H1 (cell line): ENCODE results near the gene VAT1. TPM values are rescaled to one million over a fixed set of nuclear protein-coding genes. Genes with fewer than 3 reads are reported as not detected.
"Not testable (repeated sequence)": the region's sequence is repeated elsewhere in the genome, so short reads cannot be mapped to it uniquely, and the experiment has no call there.

Source experiments
- CTCF ChIA-PET: fragments of 300-600 bp; sonication (Branson Sonifier 250); formaldehyde crosslinking; loops from one replicate; lab custom pipeline; 2021; ENCODE audit not compliant: partially characterized antibody; lab: Charles Lee
- POLR2A ChIA-PET: fragments of 300-600 bp; sonication (Branson Sonifier 250); formaldehyde crosslinking; loops from one replicate; lab custom pipeline; 2021; ENCODE audit warnings: inconsistent platforms; ENCODE audit not compliant: partially characterized antibody; lab: Charles Lee
- DNase-seq, 2 experiments: peaks; one replicate each; pipeline versions ENCODE4 v3.0.0 to v3.0.0-alpha.2; 2010 to 2022; ENCODE audit warnings: low spot score in 2 of 2, low read depth in 1 of 2, mixed read lengths in 1 of 2
- FAIRE-seq: peaks from 2 replicates; lab custom pipeline; 2011; peaks lifted over from hg19 to GRCh38; lab: Jason Lieb, UNC
- H2AFZ ChIP-seq: 2 replicates; pipeline ENCODE4 v1.8.1; 2012; ENCODE audit warnings: low read length, inconsistent platforms
- H2AK5ac ChIP-seq: 2 replicates; pipeline ENCODE4 v1.6.1; 2013; ENCODE audit warnings: low read depth, low read length
- H2BK120ac ChIP-seq: replicated peaks from 2 replicates; pipeline ENCODE3; 2013; ENCODE audit warnings: low read depth, low read length, inconsistent platforms
- H2BK12ac ChIP-seq: 2 replicates; pipeline ENCODE4 v1.6.1; 2013; ENCODE audit warnings: low read depth, low read length
- H2BK15ac ChIP-seq: 2 replicates; pipeline ENCODE4 v1.6.1; 2013; ENCODE audit warnings: low read length
- H2BK20ac ChIP-seq: 2 replicates; pipeline ENCODE4 v1.6.1; 2013; ENCODE audit warnings: low read length
- H2BK5ac ChIP-seq: 2 replicates; pipeline ENCODE4 v1.6.1; 2013; ENCODE audit warnings: low read depth, low read length
- H3K14ac ChIP-seq: 2 replicates; pipeline ENCODE4 v1.6.1; 2013; ENCODE audit warnings: inconsistent platforms; ENCODE audit not compliant: insufficient read length
- H3K18ac ChIP-seq: 2 replicates; pipeline ENCODE4 v1.6.1; 2013; ENCODE audit warnings: low read length; ENCODE audit errors: extremely low read depth
- H3K23ac ChIP-seq: 2 replicates; pipeline ENCODE4 v1.6.1; 2013; ENCODE audit warnings: inconsistent platforms; ENCODE audit not compliant: insufficient read length
- H3K23me2 ChIP-seq: 2 replicates; pipeline ENCODE4 v1.6.1; 2013; ENCODE audit warnings: low read depth, low read length
- H3K27ac ChIP-seq: 2 replicates; pipeline ENCODE4 v1.6.1; 2011; ENCODE audit warnings: low read depth, low read length, inconsistent platforms
- H3K27me3 ChIP-seq, 4 experiments: replicated peaks in 1 of 4; 1 replicate in 1 of 4; 2 replicates in 3 of 4; pipeline versions ENCODE4 v1.6.1 to v1.8.1; 2011 to 2013; ENCODE audit warnings: low read length in 3 of 4, mild to moderate bottlenecking in 3 of 4, inconsistent platforms in 2 of 4, mixed read lengths in 2 of 4, moderate library complexity in 1 of 4; ENCODE audit not compliant: control insufficient read depth in 3 of 4, insufficient read depth in 3 of 4; ENCODE audit errors: extremely low read depth in 1 of 4
- H3K36me3 ChIP-seq, 4 experiments: 2 replicates each; pipeline versions ENCODE4 v1.6.1 to v1.8.1; 2011 to 2013; ENCODE audit warnings: mild to moderate bottlenecking in 4 of 4, low read length in 3 of 4, moderate library complexity in 2 of 4, control low read depth in 1 of 4, inconsistent platforms in 1 of 4; ENCODE audit not compliant: insufficient read depth in 4 of 4, control insufficient read depth in 2 of 4
- H3K4ac ChIP-seq: replicated peaks from 2 replicates; pipeline ENCODE3; 2013; ENCODE audit warnings: low read length, low read depth, mixed read lengths, inconsistent platforms; ENCODE audit not compliant: insufficient read length
- H3K4me1 ChIP-seq, 4 experiments: replicated peaks in 1 of 4; 1 replicate in 1 of 4; 2 replicates in 3 of 4; pipeline versions ENCODE4 v1.6.1 to v1.8.1; 2011 to 2013; ENCODE audit warnings: low read length in 3 of 4, inconsistent platforms in 2 of 4, mixed read lengths in 1 of 4; ENCODE audit not compliant: insufficient read depth in 4 of 4, control insufficient read depth in 3 of 4
- H3K4me2 ChIP-seq, 2 experiments: 2 replicates each; pipeline versions ENCODE4 v1.6.1 to v1.8.1; 2011 to 2013; ENCODE audit warnings: low read depth in 2 of 2, low read length in 2 of 2, control low read depth in 1 of 2, inconsistent platforms in 1 of 2, mild to moderate bottlenecking in 1 of 2; ENCODE audit not compliant: insufficient read depth in 1 of 2
- H3K4me3 ChIP-seq, 4 experiments: fragments of 200-600, 300-600 bp in 1 of 4; sonication (generic), shearing (Covaris generic), sonication (Bioruptor Twin) in 1 of 4; 2 replicates each; pipeline versions ENCODE4 v1.5.1 to v1.8.1; 2011 to 2016; ENCODE audit warnings: low read length in 4 of 4, low read depth in 3 of 4, control low read depth in 2 of 4, inconsistent platforms in 2 of 4, mild to moderate bottlenecking in 2 of 4, mixed read lengths in 1 of 4, moderate library complexity in 1 of 4; ENCODE audit not compliant: insufficient read depth in 2 of 4; ENCODE audit errors: extremely low read depth in 1 of 4
- H3K56ac ChIP-seq: replicated peaks from 2 replicates; pipeline ENCODE3; 2013; ENCODE audit warnings: low read depth, mild to moderate bottlenecking, mixed read lengths, low read length, inconsistent platforms; ENCODE audit not compliant: insufficient read length
- H3K79me1 ChIP-seq: 2 replicates; pipeline ENCODE4 v1.6.1; 2013; ENCODE audit warnings: low read depth, low read length, control low read depth
- H3K79me2 ChIP-seq, 2 experiments: 2 replicates each; pipeline versions ENCODE4 v1.6.1 to v1.8.1; 2012 to 2013; ENCODE audit warnings: low read length in 2 of 2, mild to moderate bottlenecking in 2 of 2, inconsistent platforms in 1 of 2; ENCODE audit not compliant: insufficient read depth in 2 of 2, control insufficient read depth in 1 of 2
- H3K9ac ChIP-seq, 4 experiments: replicated peaks in 1 of 4; 1 replicate in 1 of 4; 2 replicates in 3 of 4; pipeline versions ENCODE4 v1.6.1 to v1.8.1; 2011 to 2013; ENCODE audit warnings: low read depth in 3 of 4, low read length in 3 of 4, control low read depth in 2 of 4, mild to moderate bottlenecking in 2 of 4, moderate library complexity in 2 of 4, inconsistent platforms in 1 of 4; ENCODE audit errors: extremely low read depth in 1 of 4
- H3K9me3 ChIP-seq, 2 experiments: 2 replicates each; pipeline versions ENCODE4 v1.6.1 to v1.8.1; 2012 to 2013; ENCODE audit warnings: mild to moderate bottlenecking in 2 of 2, moderate library complexity in 2 of 2, control low read depth in 1 of 2, inconsistent platforms in 1 of 2, low read depth in 1 of 2, low read length in 1 of 2, mixed read lengths in 1 of 2; ENCODE audit not compliant: insufficient read depth in 2 of 2
- H4K20me1 ChIP-seq, 2 experiments: replicated peaks in 1 of 2; 2 replicates each; pipeline versions ENCODE3 to v1.8.1; 2011 to 2013; ENCODE audit warnings: inconsistent platforms in 2 of 2, low read length in 2 of 2, mild to moderate bottlenecking in 1 of 2; ENCODE audit not compliant: insufficient read depth in 2 of 2, control insufficient read depth in 1 of 2
- H4K5ac ChIP-seq: 2 replicates; pipeline ENCODE4 v1.6.1; 2013; ENCODE audit warnings: low read length, low read depth, mixed read lengths, inconsistent platforms; ENCODE audit not compliant: insufficient read length
- H4K8ac ChIP-seq: 2 replicates; pipeline ENCODE4 v1.8.0; 2013; ENCODE audit warnings: mild to moderate bottlenecking, moderate library complexity, low read length, inconsistent platforms; ENCODE audit not compliant: insufficient read depth; ENCODE audit errors: extremely low read depth
- H4K91ac ChIP-seq: replicated peaks from 2 replicates; pipeline ENCODE3; 2013; ENCODE audit warnings: low read length, mixed read lengths, inconsistent platforms; ENCODE audit not compliant: insufficient read length
- WGBS, 2 experiments: shearing (Covaris generic) in 1 of 2; methylation state at CpG; one replicate each; pipeline versions ENCODE4 v1.1.6 to v1.1.7; 2013 to 2015; ENCODE audit warnings: low lambda C conversion rate in 2 of 2, mixed read lengths in 2 of 2, inconsistent platforms in 1 of 2, low coverage in 1 of 2, missing lambda C conversion rate in 1 of 2; ENCODE audit not compliant: insufficient replicate concordance in 2 of 2, insufficient coverage in 1 of 2, insufficient read length in 1 of 2; ENCODE audit errors: extremely low coverage in 1 of 2, missing lambda C conversion rate in 1 of 2; 5-methylcytosine and 5-hydroxymethylcytosine counted together
- polyA plus RNA-seq, 7 experiments: library from polyadenylated mRNA; depleted of rRNA in 3 of 7; stranded (reverse) in 5 of 7; unstranded in 2 of 7; fragments of >200 nt in 5 of 7; fragments of 200-250 nt in 2 of 7; gene quantifications; 1 replicate in 5 of 7; 2 replicates in 1 of 7; 4 replicates in 1 of 7; pipeline versions ENCODE4 v1.2.1 to v1.2.3, GENCODE V29; 2011 to 2013; ENCODE audit warnings: missing spikeins in 2 of 7, mixed read lengths in 2 of 7
- total RNA-seq: library from RNA; stranded (reverse); fragmentation: NEBNext Ultra II Directional; extraction: Animal tissue kit (Norgen Biotek cat#: 25700); gene quantifications from 2 replicates; pipeline ENCODE4 v1.2.1, GENCODE V29; 2021

Gene VAT1
- total and polyA plus RNA-seq, 2 of the 8 experiments (the other 6 are each of a cell fraction or from before 2014, with no cell fraction given), result 200 to 295 TPM

DNA sequence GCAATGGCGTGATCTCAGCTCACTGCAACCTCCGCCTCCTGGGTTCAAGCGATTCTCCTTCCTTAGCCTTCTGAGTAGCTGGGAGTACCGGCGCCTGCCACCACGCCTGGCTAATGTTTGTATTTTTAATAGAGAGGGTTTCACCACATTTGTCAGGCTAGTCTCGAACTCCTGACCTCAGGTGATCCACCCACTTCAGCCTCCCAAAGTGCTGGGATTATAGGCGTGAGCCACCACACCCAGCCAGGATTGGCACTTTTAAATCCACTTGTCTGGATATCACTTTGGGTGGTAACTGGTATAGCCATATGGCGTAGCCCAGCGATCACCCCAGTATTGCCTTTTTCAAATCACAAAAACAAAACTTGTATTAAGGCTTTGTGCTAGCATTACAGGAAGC is 28.3 kb downstream of the VAT1 start:
- CTCF ChIA-PET, H3K4me3 ChIP-seq, H3K4me1 ChIP-seq, H2AK5ac ChIP-seq, H3K79me1 ChIP-seq, H3K9me3 ChIP-seq, H3K79me2 ChIP-seq, H3K14ac ChIP-seq, H3K9ac ChIP-seq, H4K91ac ChIP-seq, H2BK12ac ChIP-seq, FAIRE-seq, H3K4me2 ChIP-seq, H3K23me2 ChIP-seq, H2BK20ac ChIP-seq, H2AFZ ChIP-seq, H3K27ac ChIP-seq, H3K27me3 ChIP-seq, H2BK15ac ChIP-seq, H4K8ac ChIP-seq, H2BK120ac ChIP-seq, H2BK5ac ChIP-seq, DNase-seq, H3K18ac ChIP-seq, H3K56ac ChIP-seq, H3K4ac ChIP-seq, H4K20me1 ChIP-seq, H4K5ac ChIP-seq, H3K23ac ChIP-seq: not testable (repeated sequence)
- POLR2A ChIA-PET, result interaction anchor here (0.6 to 1.5 kb wide), 3 partner anchors 8 to 31 kb away, joined by 3 to 6 read pairs (median 3); partner anchors contain the start of gene VAT1
- WGBS, 2 experiments, result 97% methylated on average over 7 of the region's 10 CpGs; no CpG with 5 or more reads in 1 of the 2 experiments
- H3K36me3 ChIP-seq, result peaks cover 15 to 29% (median 24%) of the 10 kb centered on the region in 4 experiments; a peak in 6 of 8 replicates
